Stimulated activated CD4-positive, alpha-beta T cell treated with anti-CD3 and anti-CD28 coated beads, Interleukin-12 subunit alpha, Interleukin-12 subunit beta, amount 100 ng/mL, for 24 hours (primary cell): ENCODE results near the gene KCNMA1.

Source experiments
- DNase-seq, 2 experiments: peaks; one replicate each; pipeline ENCODE4 v3.0.0-alpha.2; 2020; ENCODE audit warnings: low read depth in 2 of 2

Gene KCNMA1

DNA sequence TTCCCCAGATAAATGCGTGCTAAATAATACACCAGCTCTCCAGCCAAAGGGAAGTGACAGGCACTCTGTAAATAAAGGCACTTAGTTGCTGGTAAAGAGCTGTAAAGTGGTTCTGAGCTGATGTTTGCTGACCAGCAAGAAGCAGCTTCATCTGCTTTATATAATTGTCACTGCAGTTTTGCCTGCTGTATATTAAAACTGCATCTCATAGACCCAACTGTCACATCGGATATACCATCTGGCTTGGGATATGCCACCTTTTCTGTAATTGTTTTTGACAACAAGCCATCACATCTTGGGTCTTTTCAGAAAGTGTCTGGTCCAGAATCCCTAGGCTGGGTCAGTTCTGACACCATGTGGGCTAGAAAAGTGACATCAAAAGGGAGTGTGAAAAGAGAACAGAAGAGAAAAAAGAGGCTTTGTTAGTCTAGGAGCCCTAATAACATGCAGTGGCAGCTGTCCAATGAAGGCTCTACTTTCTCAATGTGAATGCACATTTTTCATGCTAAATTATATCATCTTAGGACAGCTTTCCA, 697.6 kb downstream of the KCNMA1 start:
- DNase-seq, result no peak

- no peak for DNase-seq
These were observed 700.4 kb downstream of the KCNMA1 start for GRCh38 chr10:76937181-76937600.

GRCh38 chr10:76935941-76936613, 701.5 kb downstream of the KCNMA1 start:
- DNase-seq, result no peak

DNA sequence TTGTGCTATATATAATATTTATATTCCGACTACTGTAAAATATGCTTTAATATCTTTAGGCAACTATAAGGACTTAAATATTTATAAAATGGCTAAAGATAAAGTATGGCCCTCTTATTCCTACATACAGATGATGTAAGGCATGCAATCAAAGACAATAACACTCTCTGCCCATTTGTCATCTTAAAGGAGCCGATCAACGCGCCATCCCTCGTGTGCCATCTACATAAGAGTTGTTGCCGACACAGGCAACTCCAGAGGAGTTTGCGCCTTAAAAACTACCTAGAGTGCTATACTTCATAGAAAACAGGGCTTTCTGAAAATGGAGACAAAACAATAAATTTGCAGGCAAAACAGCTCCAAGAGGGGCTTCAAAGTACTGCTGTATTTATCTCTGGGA, 709.0 kb downstream of the KCNMA1 start:
- no peak for DNase-seq

GRCh38 chr10:76925636-76926405, 711.8 kb downstream of the KCNMA1 start:
- no peak for DNase-seq

GRCh38 chr10:76922666-76923065, 714.9 kb downstream of the KCNMA1 start:
- no peak for DNase-seq

DNA sequence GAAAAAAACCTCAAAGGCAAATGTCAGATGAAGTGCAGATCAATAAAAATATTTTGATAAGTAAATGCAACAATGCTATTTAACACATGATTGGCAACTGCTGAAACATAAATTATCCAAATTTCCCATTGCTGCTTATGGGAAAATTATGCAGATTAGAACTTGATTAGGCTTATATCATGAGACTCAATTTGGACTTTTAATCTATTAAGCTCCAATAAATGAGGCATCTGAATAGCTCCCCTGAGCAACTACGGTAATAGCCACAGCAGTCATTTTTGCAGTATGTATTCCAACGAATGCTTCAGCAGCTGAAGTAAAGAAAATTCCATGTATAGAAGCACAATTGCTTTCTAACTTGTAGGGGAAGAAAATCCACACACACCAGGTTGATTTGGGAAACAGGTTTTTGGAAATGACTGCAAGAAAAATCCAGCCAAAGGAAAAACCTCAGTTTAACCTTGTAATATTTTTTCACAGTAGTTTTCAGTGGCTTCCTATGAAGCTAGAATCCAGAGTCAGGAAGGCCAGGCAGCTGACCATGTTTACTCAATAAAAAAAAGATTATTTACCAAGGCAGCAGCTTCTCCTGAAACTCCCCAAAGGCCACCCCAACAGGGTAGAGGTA, 716.1 kb downstream of the KCNMA1 start:
- DNase-seq, result no peak

- DNase-seq, result no peak
These were observed 717.0 kb downstream of the KCNMA1 start for GRCh38 chr10:76920581-76920980.

DNA sequence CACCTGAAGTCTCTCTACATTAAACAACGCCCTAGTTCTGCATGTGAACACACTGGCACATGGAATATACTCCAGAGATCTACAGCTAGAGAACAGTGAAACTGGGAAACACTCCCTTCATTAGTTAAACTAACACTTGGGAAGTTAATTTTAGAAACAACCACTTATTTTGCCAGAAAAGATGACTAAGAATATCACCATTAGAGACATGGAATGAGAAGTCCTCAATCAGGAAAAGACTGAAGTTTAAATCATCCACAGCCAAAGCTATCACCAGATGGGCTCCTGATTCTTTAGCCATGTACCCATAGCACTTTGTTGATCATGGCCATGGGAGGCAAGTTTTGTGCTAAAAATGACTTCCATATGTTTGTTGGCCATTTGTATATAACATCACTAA, 719.5 kb downstream of the KCNMA1 start:
- no peak for DNase-seq

DNA sequence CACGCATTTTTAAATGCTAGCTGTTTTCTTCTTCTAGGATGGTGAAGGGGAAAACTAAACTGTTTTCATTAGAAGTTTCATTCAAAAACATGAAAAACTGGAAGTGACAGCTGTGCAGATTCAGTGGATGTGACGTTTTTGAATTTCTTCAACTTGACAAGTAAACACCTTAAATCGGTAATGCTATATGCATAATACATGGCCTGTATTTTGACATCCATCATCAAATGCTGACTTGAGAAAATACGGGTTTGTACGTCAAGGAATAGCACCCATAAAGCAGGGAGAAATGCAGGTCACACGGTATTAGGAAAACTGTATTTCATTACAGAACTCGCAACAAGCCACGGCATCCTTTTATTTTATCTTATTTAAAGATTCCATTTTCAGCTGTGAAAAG, 720.5 kb downstream of the KCNMA1 start:
- no peak for DNase-seq

GRCh38 chr10:76916536-76916935, 721.1 kb downstream of the KCNMA1 start:
- DNase-seq, result no peak

DNA sequence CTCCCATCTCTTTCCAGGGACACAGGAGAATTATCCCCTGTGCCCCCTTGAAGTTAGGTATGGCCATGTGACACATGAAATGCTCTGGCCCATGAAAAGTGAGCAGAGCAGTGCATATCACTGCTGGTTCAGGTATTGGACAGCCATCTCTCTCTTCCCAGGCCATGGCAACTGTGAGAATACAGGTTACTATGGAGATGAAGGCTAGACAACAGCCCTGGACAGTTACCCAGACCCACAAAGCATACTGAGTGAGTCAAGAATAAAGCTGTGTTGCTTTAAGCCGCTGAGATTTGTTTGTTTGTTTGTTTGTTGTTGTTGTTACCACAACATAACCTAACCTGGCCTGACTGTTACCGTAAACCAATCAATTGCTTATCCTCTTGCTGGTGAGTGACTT, 722.3 kb downstream of the KCNMA1 start:
- DNase-seq, result no peak

DNA sequence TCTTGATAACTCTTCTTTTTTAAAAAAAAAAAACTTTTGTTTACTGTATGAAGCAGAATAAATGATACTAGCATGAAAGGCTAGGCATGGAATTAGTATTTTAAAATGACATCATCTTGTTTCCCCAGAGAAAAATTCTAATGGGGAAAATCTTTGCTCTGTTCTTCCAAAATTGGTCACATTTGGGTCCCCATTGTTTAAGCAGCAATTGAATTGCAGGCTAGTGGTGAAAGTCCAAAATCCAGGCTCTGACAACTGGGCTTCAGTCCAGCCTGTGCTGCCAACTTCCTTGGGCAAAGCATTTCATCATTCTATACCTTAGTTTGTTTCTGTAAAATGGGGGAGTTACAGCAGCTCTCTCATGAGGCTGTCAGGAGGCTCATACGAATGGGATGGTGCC, 726.4 kb downstream of the KCNMA1 start:
- no peak for DNase-seq

- no peak for DNase-seq
These were observed 727.2 kb downstream of the KCNMA1 start for GRCh38 chr10:76910184-76910962.

GRCh38 chr10:76906256-76906655, 731.4 kb downstream of the KCNMA1 start:
- DNase-seq, result no peak

- DNase-seq, result no peak
These were observed 732.4 kb downstream of the KCNMA1 start for GRCh38 chr10:76905251-76905650.

- no peak for DNase-seq
These were observed 734.1 kb downstream of the KCNMA1 start for GRCh38 chr10:76903387-76903945.

DNA sequence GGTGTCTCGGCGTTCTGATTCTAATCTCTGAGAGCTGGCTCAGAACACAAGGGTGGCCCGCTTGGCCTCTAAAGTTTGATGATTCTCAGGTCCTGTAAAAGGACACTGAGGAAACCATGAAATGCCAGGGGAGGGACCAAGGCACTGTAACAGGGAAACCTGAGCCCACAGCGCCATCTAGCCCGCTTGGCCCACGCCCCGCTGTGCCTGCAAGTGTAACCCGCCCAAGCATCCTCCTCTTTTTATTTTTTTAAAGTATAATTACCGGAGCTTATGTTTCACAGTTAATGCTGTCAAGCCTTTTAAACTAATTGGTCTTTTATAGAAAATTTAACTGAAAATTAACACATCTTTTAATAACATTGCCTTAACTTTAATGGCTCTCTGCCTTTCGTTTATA, 734.7 kb downstream of the KCNMA1 start:
- DNase-seq, result no peak

DNA sequence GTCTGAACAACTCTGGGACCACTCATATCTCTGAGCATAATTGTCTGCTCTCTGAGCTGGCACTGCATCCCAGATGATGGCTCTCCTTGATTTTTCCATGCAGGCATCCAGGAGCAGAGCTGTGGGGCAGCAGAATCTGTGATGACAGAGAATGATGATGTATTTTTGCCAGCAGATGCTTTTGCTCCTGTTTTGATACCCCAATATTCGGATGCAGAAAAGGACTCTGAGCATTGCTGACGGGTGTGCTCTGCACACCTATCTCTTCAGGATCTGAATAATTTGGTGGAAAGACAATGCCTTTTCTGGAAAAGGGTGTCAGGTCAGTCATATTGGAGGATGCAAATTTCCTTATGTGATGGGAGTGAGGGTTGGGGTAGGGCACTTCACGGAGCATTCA, 735.9 kb downstream of the KCNMA1 start:
- no peak for DNase-seq

DNA sequence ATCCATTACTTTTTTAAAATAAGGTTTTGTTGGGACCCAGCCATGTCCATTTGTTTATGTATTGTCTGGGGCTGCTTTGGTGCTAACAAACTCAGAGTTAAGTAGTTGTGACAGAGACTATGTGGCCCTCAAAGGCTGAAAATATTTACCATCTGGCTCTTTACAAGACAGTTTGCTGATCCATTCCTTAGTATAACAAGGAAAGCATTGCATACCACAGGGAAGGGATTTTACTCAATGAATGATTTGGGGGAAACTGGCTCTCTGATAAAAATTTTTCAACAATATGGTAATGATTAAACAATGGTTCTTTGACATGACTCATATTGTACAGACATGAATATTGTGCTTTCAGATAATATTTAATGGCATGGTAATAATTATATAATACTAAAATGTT, 738.1 kb downstream of the KCNMA1 start:
- DNase-seq, result no peak

DNA sequence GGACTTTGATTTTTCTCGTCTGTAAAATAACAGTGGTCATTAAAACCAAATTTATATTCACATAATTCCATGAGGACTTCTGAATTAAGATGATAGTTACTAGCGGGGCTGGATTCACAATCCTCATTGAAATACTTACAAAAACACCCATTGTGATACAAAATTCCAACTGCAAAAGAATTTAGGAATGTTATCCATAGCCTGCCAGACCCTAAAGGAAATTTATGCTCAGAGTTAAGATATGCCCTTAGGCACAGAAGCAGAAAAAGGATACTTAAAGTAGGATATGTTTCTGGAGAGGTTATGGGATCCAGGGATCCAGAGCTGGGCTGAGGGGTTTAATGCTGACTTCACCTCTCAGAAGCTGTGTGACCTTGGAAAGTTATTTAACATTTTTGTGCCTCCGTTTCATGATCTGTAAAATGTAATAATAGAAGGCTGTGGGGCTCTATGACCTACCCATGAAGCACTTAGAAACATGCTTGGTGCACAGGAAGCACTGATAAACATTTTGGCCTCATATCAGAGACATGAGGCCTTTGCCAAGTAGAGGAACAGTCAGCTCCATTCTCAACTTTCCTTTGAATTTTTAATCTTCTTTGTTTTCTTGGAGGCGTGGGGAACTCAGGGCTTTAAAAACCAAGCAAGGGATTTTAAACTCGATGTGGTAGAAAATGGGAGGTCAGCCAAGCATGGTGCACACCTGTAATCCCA, 744.7 kb downstream of the KCNMA1 start:
- DNase-seq, result no peak
